HG03575 (cell line): ENCODE data around the gene APBA3.
"Not testable (repeated sequence)": the region's sequence is repeated elsewhere in the genome, so short reads cannot be mapped to it uniquely, and the experiment has no call there.

Experiments
- ATAC-seq: cut with Tn5 transposase; IDR thresholded peaks from one replicate; pipeline ENCODE4 v1.9.1; 2021; ENCODE audit not compliant: unreplicated experiment, insufficient number of reproducible peaks, low FRiP score; ENCODE audit errors: extremely low read depth

Gene APBA3

DNA sequence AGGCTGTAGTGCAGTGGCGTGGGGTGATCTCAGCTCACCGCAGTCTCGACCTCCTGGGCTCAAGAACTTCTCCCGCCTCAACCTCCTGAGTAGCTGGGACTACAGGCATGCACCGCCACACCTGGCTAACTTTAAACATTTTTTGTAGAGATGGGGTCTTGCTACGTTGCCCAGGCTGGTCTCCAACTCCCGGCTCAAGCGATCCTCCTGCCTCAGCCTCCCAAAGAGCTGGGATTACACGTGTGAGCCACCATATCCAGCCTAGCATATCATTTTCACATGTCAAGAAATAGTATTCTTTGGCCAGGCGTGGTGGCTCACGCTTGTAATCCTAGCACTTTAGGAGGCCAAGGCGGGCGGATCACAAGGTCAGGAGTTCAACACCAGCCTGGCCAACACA lies 3.2 kb downstream of the APBA3 start:
- ATAC-seq = not testable (repeated sequence)

DNA sequence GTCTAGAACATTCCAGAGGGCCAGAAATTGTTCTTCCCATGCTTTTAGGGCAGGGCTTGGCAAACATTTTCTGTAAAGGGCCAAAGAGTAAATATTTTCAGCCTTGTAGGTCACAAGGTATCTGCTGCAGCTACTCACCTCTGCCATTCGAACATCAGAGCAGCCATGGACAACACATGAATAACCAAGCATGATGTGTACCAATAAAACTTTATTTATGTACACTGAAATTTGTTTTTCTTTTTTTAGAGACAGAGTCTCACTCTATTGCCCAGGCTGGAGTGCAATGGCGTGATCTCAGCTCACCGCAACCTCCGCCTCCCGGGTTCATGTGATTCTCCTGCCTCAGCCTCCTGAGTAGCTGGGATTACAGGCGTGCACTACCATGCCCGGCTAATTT lies 3.8 kb downstream of the APBA3 start:
- ATAC-seq = not testable (repeated sequence)

DNA sequence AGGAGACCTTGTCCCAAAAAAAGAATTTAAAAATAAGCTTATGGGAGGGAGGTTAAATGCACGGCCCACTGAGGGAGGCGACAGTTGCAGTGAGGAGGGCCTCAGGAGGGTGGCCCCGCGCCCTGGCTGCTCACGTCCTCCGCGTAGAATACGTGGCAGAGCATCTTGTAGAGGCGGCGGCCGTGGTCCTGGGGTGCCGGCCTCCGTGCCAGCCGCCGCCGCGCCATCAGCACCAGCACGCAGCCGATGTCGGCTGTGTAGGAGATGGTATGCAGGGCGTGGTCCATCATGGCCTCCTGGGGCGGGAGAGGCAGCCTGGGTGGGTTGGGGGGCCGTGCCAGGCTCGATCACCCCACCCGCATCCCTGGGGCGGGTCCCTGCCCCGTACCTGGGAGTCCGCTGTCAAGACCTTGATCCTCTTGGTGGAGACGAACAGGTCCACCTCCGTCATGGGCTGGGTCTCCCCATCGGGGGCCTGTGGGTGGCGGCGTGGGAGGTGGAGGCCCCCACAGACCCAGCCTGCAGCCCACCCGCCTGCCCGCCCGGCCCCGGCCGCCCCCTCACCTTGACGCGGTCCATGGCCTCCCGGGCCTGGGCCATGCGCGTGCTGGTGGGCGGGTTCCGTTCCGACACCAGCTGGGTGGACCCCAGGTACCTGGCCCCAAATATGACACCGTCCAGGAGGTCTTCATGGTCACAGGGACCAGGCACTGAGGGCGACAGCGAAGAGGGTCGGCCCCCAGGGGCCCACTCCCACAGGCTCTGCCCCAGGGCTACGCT lies 7.7 kb downstream of the APBA3 start:
- ATAC-seq = no peak

DNA sequence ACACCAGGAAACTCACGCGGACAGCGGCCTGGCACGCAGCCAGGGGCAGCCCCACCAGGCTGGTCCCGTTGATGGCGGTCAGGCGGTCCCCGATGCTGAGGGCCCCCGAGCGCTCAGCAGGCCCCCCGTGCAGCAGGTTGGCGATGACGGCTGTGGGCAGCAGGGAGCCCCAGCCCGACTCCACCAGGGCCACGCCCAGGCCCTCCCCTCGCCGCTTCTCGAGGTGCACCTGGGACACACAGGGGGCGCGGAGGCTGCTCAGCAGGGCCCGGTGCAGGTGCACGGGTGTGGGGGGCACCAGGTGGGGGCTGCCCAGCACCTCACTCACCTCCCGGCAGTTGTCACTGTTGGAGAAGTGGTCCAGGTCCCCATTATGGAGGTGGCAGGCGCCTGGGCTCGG lies 9.0 kb downstream of the APBA3 start:
- ATAC-seq = no peak

DNA sequence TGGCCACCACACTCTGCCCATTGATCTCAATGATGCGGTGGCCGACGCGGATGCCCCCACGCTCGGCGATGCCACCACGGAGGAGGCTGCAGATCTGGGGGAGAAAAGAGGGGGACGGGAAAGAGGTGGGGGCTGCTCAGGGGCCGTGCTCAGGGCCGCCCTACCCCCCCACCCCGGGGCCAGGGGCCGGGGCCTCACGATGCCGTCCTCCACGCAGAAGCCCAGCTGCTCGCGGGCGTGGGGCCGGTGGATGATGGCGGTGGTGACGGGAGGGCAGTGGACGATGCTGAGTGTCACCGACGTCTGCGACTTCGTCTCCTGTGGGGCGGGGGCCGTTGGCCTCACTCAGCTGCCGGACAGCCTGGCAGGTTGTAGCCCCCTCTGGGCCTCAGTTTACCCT lies 10.3 kb downstream of the APBA3 start:
- no peak for ATAC-seq

DNA sequence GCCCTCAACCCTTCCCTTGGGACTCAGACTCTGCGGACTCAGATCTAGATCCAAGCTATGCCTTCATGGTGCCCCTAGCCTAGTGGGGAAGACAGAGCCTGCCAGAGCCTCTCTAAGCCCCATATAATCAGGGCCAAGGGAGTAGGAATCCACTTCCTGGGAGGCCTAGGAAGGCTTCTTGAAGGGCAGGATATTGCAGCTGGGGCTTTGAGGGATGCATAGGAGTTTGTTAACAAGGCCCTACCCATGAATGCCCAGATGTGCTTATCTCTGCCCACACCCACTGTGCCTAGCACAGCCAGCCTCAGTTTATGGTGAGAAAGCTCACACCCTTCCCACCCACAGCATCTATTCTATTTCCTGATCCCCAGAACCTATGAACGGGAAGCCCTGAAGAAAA lies 11.3 kb downstream of the APBA3 start:
- ATAC-seq = no peak

DNA sequence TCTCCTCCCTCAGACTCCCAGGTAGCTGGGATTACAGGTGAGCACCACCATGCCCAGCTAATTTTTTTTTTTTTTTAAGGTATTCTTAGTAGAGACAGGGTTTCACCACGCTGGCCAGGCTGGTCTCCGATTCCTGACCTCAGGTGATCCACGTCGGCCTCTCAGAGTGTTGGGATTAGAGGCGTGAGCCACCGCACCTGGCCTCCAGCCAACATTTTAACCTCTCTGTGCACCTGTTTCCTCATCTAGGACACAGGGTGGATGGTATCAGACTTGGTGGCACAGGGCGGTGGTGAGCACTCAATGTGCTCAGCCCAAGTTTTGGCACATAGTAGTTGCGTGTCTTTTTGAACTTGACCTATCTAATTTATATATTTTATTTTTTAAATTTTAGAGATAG lies 12.5 kb downstream of the APBA3 start:
- ATAC-seq = no peak

DNA sequence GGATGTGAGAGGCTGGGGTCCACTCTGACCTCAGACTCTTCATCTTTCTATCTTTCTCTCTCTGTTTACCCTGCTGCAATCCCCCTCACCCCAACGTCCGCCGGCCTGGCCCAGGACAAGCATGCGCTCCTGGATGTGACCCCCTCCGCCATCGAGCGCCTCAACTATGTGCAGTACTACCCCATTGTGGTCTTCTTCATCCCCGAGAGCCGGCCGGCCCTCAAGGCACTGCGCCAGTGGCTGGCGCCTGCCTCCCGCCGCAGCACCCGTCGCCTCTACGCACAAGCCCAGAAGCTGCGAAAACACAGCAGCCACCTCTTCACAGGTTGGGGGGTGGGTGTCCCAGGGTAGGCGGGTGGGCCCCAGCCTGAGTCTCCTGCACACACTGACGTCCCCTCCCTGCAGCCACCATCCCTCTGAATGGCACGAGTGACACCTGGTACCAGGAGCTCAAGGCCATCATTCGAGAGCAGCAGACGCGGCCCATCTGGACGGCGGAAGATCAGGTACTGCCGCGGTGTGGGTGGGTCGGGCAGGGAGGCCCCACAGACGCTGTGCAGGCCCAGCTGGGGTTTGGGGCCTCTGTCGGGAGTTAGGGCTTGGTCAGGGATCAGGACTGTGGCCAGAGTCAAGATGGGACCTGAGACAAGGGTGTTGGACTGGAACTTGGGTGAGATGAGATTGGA lies 15.0 kb downstream of the APBA3 start:
- ATAC-seq = no peak

DNA sequence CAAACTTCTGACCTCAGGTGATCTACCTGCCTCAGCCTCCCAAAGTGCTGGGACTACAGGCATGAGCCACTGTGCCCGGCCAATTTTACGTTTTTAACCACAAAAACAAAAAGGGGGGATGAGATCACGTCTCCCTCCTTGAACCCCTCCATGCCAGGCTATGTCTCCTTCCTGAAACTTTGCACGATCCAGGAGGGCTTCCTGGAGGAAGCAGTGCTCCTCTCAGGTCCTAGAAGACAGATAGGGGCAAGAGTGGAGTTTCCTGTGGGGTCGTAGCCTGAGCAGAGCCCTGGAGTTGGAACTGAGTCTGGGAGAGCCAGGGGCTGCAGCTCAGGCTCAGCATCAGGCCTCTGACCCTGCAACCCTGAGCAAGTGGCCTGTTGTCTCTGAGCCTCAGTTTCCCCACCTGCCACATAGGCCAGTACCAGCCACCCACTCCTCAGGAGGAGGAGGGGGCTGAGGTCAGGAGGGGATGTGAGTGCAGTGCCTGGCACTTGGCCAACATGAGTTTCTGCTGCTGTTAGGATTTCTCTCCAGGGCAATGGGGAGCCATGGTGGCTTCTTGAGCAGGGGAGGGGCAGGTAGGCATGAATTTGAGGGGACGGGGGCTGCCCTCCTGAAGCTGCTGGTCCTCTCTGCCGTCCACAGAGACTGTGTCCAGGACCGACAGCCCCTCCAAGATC lies 16.0 kb downstream of the APBA3 start:
- ATAC-seq = no peak

DNA sequence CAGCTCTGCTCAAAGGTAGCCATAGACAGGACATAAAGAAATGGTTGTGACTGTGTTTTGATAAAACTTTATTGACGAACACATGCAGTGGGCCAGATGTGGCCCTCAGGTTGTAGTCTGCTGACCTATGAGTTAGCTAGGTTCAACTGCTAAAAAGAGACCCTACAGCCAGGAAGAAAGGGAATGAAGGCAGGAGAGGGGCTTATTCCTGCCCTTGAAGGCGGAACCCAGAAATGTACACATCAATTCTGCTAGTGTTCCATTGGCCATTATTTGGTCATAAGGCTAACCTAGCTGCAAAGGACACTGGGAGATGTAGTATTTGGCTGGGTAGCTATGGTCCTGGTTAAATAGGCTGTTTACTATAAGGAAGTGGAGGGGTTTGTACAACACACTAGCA lies 18.0 kb downstream of the APBA3 start:
- ATAC-seq = no peak

DNA sequence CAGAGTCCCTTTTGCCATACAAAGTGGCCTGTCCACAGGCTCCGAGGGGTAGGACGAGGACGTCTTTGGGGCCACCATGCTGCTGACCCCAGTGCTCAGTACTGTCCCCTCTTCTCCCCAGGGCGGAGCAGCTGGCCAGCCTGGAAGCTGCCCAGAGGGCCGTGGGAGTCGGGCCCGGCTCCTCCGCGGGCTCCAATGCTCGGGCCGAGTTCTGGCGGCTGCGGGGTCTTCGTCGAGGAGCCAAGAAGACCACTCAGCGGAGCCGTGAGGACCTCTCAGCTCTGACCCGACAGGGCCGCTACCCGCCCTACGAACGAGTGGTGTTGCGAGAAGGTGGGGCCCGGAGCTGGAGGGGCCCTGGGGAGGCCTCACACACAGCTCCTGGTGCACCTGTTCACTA lies 21.1 kb downstream of the APBA3 start:
- ATAC-seq = no peak

DNA sequence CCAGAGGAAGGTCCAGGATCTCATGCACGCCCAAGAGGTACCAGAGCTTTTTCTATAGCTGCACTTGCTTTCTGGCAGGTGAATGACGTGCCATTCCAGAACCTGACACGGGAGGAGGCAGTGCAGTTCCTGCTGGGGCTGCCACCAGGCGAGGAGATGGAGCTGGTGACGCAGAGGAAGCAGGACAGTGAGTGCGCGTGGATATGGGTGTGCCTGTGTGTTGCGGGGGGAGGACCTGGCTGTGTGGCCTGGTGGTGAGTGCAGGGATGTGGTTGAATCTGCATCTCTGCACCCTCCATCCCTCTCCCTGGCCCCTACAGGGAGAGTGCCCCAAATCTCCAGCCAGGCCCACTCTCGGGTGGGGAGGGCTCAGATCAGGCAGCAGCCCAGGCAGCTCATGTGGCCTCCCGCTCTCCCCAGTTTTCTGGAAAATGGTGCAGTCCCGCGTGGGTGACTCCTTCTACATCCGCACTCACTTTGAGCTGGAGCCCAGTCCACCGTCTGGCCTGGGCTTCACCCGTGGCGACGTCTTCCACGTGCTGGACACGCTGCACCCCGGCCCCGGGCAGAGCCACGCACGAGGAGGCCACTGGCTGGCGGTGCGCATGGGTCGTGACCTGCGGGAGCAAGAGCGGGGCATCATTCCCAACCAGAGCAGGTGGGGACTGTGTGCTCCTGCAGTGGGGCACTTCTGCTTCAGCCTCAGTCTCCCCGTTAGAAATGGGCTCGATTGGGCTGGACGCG lies 22.8 kb downstream of the APBA3 start:
- ATAC-seq = no peak

DNA sequence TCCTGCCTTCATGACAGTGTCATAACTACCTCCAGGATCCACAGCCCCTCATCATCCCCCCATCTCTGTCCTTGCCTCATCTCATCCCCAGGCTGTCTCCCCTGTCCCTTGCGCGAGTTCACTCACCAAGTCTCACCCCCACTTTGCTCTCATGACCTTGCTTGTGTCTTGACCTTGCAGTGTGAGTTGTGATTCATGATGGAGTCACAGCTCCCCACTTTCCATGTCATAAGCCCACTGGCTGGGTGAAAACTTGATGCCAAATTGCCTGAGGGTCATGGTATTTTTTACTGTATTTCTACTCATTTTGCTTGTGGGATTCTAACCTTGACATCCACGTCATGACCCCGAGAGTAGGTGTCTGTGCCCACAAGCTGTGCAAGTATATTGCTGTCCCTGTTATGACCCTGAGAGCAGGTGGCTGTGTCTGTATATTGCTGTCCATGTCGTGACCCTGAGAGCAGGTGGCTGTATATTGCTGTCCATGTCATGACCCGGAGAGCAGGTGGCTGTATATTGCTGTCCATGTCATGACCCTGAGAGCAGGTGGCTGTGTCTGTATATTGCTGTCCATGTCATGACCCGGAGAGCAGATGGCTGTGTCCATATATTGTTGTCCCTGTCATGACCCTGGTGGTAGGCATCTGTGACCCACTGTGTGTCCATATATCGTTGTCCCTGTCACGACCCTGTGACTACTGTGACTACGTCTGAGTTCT lies 23.8 kb downstream of the APBA3 start:
- no peak for ATAC-seq

DNA sequence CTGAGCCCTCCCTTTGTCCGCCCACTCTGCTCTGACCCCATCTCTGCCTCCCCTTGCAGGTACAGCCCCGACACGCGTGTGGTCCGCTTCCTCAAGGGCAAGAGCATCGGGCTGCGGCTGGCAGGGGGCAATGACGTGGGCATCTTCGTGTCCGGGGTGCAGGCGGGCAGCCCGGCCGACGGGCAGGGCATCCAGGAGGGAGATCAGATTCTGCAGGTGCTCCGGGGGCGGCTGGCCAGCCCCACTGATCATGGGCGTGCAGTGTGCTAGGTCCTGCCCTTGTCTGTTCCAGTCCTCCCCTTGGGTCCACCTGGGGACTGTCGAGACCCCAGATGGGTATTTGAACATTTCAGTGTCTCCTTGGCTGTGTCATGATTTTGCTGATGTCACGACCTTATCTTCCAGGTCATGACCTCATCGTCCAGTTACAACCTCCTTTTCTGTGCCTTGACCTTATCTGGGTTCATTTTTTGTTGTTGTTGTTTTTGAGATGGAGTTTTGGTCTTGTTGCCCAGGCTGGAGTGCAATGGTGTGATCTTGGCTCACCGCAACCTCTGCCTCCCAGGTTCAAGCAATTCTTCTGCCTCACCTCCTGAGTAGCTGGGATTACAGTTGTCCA lies 25.3 kb downstream of the APBA3 start:
- no peak for ATAC-seq

DNA sequence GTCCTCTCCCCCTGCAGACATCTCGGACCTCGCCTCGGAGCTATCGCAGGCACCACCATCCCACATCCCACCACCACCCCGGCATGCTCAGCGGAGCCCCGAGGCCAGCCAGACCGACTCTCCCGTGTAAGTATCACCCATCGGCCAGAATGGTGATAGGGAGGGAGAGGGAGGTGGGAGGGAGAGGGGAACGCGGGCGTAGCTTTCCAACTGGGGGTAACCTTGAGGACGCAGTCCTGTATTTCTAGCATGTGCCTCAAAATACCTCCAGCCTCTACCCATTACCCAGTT lies 27.2 kb downstream of the APBA3 start:
- no peak for ATAC-seq

DNA sequence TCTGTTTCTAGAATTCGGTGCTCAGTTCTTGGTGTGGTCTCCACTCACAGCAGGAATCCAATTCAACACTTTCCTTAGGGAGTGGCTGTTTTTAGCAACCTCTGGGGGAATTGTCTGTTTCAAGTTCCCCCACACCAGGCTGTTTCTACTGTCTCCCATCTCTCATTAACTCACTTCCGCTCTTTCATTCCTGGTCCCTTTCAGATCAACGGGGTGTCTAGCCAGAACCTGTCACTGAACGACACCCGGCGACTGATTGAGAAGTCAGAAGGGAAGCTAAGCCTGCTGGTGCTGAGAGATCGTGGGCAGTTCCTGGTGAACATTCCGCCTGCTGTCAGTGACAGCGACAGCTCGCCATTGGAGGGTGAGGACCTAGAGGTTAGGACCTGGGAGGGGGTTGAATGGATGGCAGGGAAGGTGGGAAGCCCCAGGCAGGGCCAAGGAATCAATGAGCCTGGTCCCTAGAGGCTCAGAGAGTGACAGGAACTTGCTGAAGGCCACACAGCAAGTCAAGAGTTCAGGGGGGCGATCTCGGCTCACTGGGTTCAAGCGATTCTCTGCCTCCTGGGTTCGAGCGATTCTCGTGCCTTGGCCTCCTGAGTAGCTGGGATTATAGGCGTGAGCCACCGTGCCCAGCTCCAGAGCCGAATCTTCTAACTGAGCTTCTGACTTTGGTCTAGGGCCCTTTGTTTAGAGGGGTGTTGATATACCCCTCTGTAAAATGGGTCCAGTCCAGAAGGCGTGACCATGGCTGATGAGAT lies 27.8 kb downstream of the APBA3 start:
- no peak for ATAC-seq

DNA sequence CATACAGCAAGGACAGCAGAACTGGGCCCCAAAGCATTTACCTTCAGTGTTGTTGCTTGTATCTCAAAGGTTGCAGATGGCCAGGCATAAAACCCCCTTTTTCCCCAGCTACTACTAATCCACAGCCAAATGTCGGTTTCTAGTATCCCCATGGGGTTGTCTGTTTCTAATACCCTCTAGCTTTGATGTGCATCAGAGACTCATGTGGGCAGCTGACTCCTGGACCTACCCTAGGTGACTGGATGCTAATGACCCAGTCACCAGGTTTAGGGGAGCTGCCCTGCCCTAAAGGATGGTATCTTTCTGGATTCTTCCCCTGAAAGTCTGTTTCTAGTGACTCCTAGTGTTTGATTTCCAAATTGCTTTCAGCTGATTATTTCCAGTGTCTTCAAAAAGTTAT lies 29.4 kb downstream of the APBA3 start:
- ATAC-seq = no peak

DNA sequence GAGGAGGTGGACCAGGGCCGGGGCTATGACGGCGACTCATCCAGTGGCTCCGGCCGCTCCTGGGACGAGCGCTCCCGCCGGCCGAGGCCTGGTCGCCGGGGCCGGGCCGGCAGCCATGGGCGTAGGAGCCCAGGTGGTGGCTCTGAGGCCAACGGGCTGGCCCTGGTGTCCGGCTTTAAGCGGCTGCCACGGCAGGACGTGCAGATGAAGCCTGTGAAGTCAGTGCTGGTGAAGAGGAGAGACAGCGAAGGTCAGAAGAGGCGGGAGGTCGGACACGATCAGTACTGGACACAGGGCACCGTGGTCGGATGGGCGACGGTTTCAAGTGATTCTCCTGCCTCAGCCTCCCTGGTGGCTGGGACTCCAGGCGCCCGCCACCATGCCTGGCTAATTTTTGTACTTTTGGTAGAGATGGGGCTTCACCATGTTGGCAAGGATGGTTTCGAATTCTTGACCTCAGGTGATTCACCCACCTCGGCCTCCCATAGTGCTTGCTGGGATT lies 31.0 kb downstream of the APBA3 start:
- no peak for ATAC-seq
